SK-N-SH (cell line): Measurements from ENCODE around the gene MAPK12. TPM values are rescaled to one million over a fixed set of nuclear protein-coding genes. Genes with fewer than 3 reads are reported as not detected.

Source experiments
- CTCF ChIA-PET: fragments of 300-600, 350-600 bp; formaldehyde crosslinking; extraction: SDS; loops from one replicate; lab custom pipeline; 2021; lab: Yijun Ruan, JAX
- POLR2A ChIA-PET: fragments of 350-600 bp; sonication (Branson Sonifier 250); formaldehyde crosslinking; extraction: SDS; loops from one replicate; lab custom pipeline; 2020; ENCODE audit warnings: antibody characterized with exemption, inconsistent platforms; lab: Yijun Ruan, JAX
- DNase-seq: peaks from one replicate; pipeline ENCODE4 v3.0.0; 2012
- H2AFZ ChIP-seq: fragments of 200-600 bp; sonication (generic); 2 replicates; pipeline ENCODE4 v1.8.1; 2016; ENCODE audit warnings: antibody characterized with exemption, mild to moderate bottlenecking, low read depth
- H3F3A ChIP-seq: fragments of 200-600 bp; sonication (generic); replicated peaks from 2 replicates; pipeline ENCODE3; 2016; ENCODE audit warnings: antibody characterized with exemption, mild to moderate bottlenecking; ENCODE audit not compliant: insufficient read depth
- H3K27ac ChIP-seq, 2 experiments: fragments of 200-500 bp in 1 of 2; fragments of 200-600 bp in 1 of 2; sonication (Bioruptor generic) in 1 of 2; sonication (generic), shearing (Covaris generic) in 1 of 2; 2 replicates each; pipeline versions ENCODE4 v1.5.1 to v1.6.1; 2014 to 2016; ENCODE audit warnings: low read depth in 2 of 2, inconsistent platforms in 1 of 2, low read length in 1 of 2, mild to moderate bottlenecking in 1 of 2, mixed read lengths in 1 of 2
- H3K27me3 ChIP-seq: fragments of 200-600 bp; sonication (generic), shearing (Covaris generic); 2 replicates; pipeline ENCODE4 v1.6.1; 2016; ENCODE audit warnings: mixed run types; ENCODE audit not compliant: insufficient read depth
- H3K36me3 ChIP-seq, 2 experiments: fragments of 200-500 bp in 1 of 2; fragments of 200-600 bp in 1 of 2; sonication (Bioruptor generic) in 1 of 2; sonication (generic) in 1 of 2; replicated peaks in 1 of 2; 2 replicates each; pipeline versions ENCODE3 to v1.5.1; 2014 to 2016; ENCODE audit warnings: low read length in 1 of 2, mild to moderate bottlenecking in 1 of 2; ENCODE audit not compliant: insufficient read depth in 2 of 2, control insufficient read depth in 1 of 2
- H3K4me1 ChIP-seq, 2 experiments: fragments of 200-500 bp in 1 of 2; fragments of 200-600 bp in 1 of 2; sonication (Bioruptor generic) in 1 of 2; sonication (generic), shearing (Covaris generic) in 1 of 2; 2 replicates each; pipeline versions ENCODE4 v1.5.1 to v1.6.1; 2014 to 2016; ENCODE audit warnings: low read depth in 1 of 2, low read length in 1 of 2, mixed run types in 1 of 2; ENCODE audit not compliant: insufficient read depth in 2 of 2, control insufficient read depth in 1 of 2
- H3K4me2 ChIP-seq: fragments of 200-600 bp; sonication (generic), shearing (Covaris generic); 2 replicates; pipeline ENCODE4 v1.6.1; 2017; ENCODE audit warnings: mixed run types
- H3K4me3 ChIP-seq, 2 experiments: fragments of 200-500 bp in 1 of 2; fragments of 200-600 bp in 1 of 2; sonication (Bioruptor generic) in 1 of 2; sonication (generic), shearing (Covaris generic) in 1 of 2; 2 replicates each; pipeline versions ENCODE4 v1.5.1 to v1.8.1; 2014 to 2016; ENCODE audit warnings: low read depth in 2 of 2, inconsistent platforms in 1 of 2, low read length in 1 of 2, mild to moderate bottlenecking in 1 of 2, mixed read lengths in 1 of 2, moderate library complexity in 1 of 2
- H3K79me2 ChIP-seq: fragments of 200-600 bp; sonication (generic); 2 replicates; pipeline ENCODE4 v1.8.1; 2017; ENCODE audit warnings: mild to moderate bottlenecking; ENCODE audit not compliant: insufficient read depth
- H3K9ac ChIP-seq: fragments of 200-600 bp; sonication (generic); 2 replicates; pipeline ENCODE4 v1.6.1; 2017; ENCODE audit warnings: mixed run types
- H3K9me2 ChIP-seq: fragments of 200-600 bp; sonication (generic); 2 replicates; pipeline ENCODE4 v1.6.1; 2017; ENCODE audit warnings: mixed run types
- H3K9me3 ChIP-seq: fragments of 200-600 bp; sonication (generic); 2 replicates; pipeline ENCODE4 v1.6.1; 2017; ENCODE audit warnings: mixed run types, mild to moderate bottlenecking, moderate library complexity
- H4K20me1 ChIP-seq: fragments of 200-600 bp; sonication (generic); 2 replicates; pipeline ENCODE4 v1.6.1; 2017; ENCODE audit warnings: mild to moderate bottlenecking, mixed run types; ENCODE audit not compliant: insufficient read depth
- CTCF ChIP-seq: fragments of 200-600 bp; sonication (generic); IDR thresholded peaks from 2 replicates; pipeline ENCODE4 v1.6.1; 2017; ENCODE audit warnings: antibody characterized with exemption, mild to moderate bottlenecking, moderate library complexity
- FOXM1 ChIP-seq: IDR thresholded peaks from 2 replicates; pipeline ENCODE4 v1.4.0; 2012; ENCODE audit warnings: low read depth, mild to moderate bottlenecking
- JUND ChIP-seq: IDR thresholded peaks from 2 replicates; pipeline ENCODE4 v1.4.0; 2012
- MAX ChIP-seq: IDR thresholded peaks from 2 replicates; pipeline ENCODE4 v1.4.0; 2012; ENCODE audit warnings: low read depth
- MXI1 ChIP-seq: IDR thresholded peaks from 2 replicates; pipeline ENCODE4 v1.6.1; 2012; ENCODE audit warnings: mild to moderate bottlenecking, low read depth, low read length, improper control_type of control experiment
- POLR2AphosphoS5 ChIP-seq: IDR thresholded peaks from 2 replicates; pipeline ENCODE4 v1.6.1; 2012; ENCODE audit warnings: low read depth, low read length
- RCOR1 ChIP-seq: fragments of 150-350 bp; IDR thresholded peaks from 2 replicates; pipeline ENCODE4 v1.6.1; 2017; ENCODE audit warnings: antibody characterized with exemption, low read length
- REST ChIP-seq: IDR thresholded peaks from 2 replicates; pipeline ENCODE4 v1.6.1; 2012; ENCODE audit warnings: mild to moderate bottlenecking, low read depth, low read length, moderate library complexity
- TAF1 ChIP-seq: IDR thresholded peaks from 2 replicates; pipeline ENCODE4 v1.6.1; 2012; ENCODE audit warnings: low read depth, mild to moderate bottlenecking, low read length, moderate library complexity, borderline replicate concordance
- TEAD4 ChIP-seq: IDR thresholded peaks from 2 replicates; pipeline ENCODE4 v1.4.0; 2012; ENCODE audit warnings: mild to moderate bottlenecking, borderline replicate concordance; ENCODE audit not compliant: insufficient read depth
- YY1 ChIP-seq: IDR thresholded peaks from 2 replicates; pipeline ENCODE4 v1.4.0; 2012; ENCODE audit warnings: low read depth, mild to moderate bottlenecking
- WGBS: methylation state at CpG from one replicate; pipeline ENCODE4 v1.1.6; 2017; ENCODE audit warnings: low lambda C conversion rate; 5-methylcytosine and 5-hydroxymethylcytosine counted together
- polyA plus RNA-seq, 3 experiments: library from polyadenylated mRNA; depleted of rRNA; stranded (reverse); fragments of >200 nt; gene quantifications; 2 replicates each; pipeline ENCODE4 v1.2.3, GENCODE V29; 2012

The MAPK12 gene
- polyA plus RNA-seq, 1 of the 3 experiments (the other 2 are of a cell fraction): 118 TPM

GRCh38 chr22:50271519-50271970, 10.1 kb upstream of the MAPK12 start:
- no peaks in the 10 kb centered on the region for H3K79me2 ChIP-seq
- H3K9me2 ChIP-seq: no peaks in the 10 kb centered on the region
- peak overlapping the region; percentile 66; the same call in 1 of the 2 replicates for H3K9ac ChIP-seq
- 0 out of 2 replicates have a peak, but pooled peaks have one; percentile 69 for TF ChIP-seq REST
- peak; percentile 27; the same call in 1 of the 2 replicates for TF ChIP-seq CTCF
- TF ChIP-seq MXI1: peak; percentile 58; the same call in 1 of the 2 replicates
- 0 out of 2 replicates have a peak, but pooled peaks have one; percentile 19 for TF ChIP-seq POLR2AphosphoS5
- no peak for TF ChIP-seq FOXM1
- POLR2A ChIA-PET: interaction anchor here (0.6 to 1.1 kb wide), 3 partner anchors 23 to 99 kb away, joined by 3 read pairs; no protein-coding TSS in a partner anchor
- H3K4me3 ChIP-seq: peak overlapping the region; percentile 60 to 71
- H2AFZ ChIP-seq: no peak overlapping the region
- no CpG with 5 or more reads among the region's 45 CpGs for whole genome bisulfite sequencing
- H3K27me3 ChIP-seq: no peaks in the 10 kb centered on the region
- H3K9me3 ChIP-seq: no peaks in the 10 kb centered on the region
- H3F3A ChIP-seq: peaks cover 36% of the 10 kb centered on the region
- peak; percentile 93 for DNase-seq
- CTCF ChIA-PET: interaction anchor here (1.2 to 11.4 kb wide), 6 partner anchors 9 to 71 kb away, joined by 4 to 101 read pairs (median 42); partner anchors contain the start of genes DENND6B, HDAC10, MAPK12 and PPP6R2
- peak overlapping the region; percentile 53 to 85; a peak in 3 of 4 replicates for H3K27ac ChIP-seq
- H3K36me3 ChIP-seq: peaks cover 8 to 26% of the 10 kb centered on the region in 2 experiments
- peaks cover 27% of the 10 kb centered on the region; the same call in 1 of the 2 replicates for H4K20me1 ChIP-seq
- H3K4me2 ChIP-seq: peak overlapping the region; percentile 98
- H3K4me1 ChIP-seq: peaks cover 7 to 23% of the 10 kb centered on the region in 2 experiments; a peak in 2 of 4 replicates

GRCh38 chr22:50270666-50271394, 9.3 kb upstream of the MAPK12 start:
- Histone ChIP-seq H3K27ac (peak overlapping the region; percentile 53 to 85; a peak in 3 of 4 replicates), H3K9ac (peak overlapping the region; percentile 66), H3K36me3 (peaks cover 5 to 25% of the 10 kb centered on the region in 2 experiments), H3K4me2 (peak overlapping the region; percentile 98), H3K79me2 (no peaks in the 10 kb centered on the region), H3K9me2 (no peaks in the 10 kb centered on the region), H3F3A (peaks cover 34% of the 10 kb centered on the region), H3K27me3 (no peaks in the 10 kb centered on the region), H4K20me1 (peaks cover 24% of the 10 kb centered on the region; the same call in 1 of the 2 replicates), H3K9me3 (no peaks in the 10 kb centered on the region), H2AFZ (no peak overlapping the region), H3K4me1 (peaks cover 7 to 23% of the 10 kb centered on the region in 2 experiments; a peak in 2 of 4 replicates), H3K4me3 (peak overlapping the region; percentile 60 to 71)
- peak; percentile 72 for DNase-seq
- CTCF ChIA-PET: interaction anchor here (1.2 to 11.4 kb wide), 6 partner anchors 8 to 71 kb away, joined by 4 to 101 read pairs (median 42); partner anchors contain the start of genes DENND6B, HDAC10, MAPK12 and PPP6R2
- WGBS: 5% methylated on average over 28 of the region's 53 CpGs
- POLR2A ChIA-PET: no interaction called here
- TF ChIP-seq MAX: peak; percentile 22; the same call in 1 of the 2 replicates
- TF ChIP-seq RCOR1: no peak
- no peak for TF ChIP-seq TEAD4
- no peak; the same call in 1 of the 2 replicates for TF ChIP-seq TAF1
- no peak for TF ChIP-seq JUND
- TF ChIP-seq MXI1: no peak
- TF ChIP-seq REST: peak; percentile 97
- 0 out of 2 replicates have a peak, but pooled peaks have one; percentile 0 for TF ChIP-seq POLR2AphosphoS5
- TF ChIP-seq YY1: no peak
